Psoas muscle (tissue), 8 donors: Measurements from ENCODE around the gene PLEKHM2. TPM values are rescaled to one million over a fixed set of nuclear protein-coding genes. Genes with fewer than 3 reads are reported as not detected.

ENCODE experiments used
- ATAC-seq, 4 donors: fragments of 200-7000 bp; cut with Tn5 transposase; one replicate each; pipeline ENCODE4 v1.9.1; 2020; ENCODE audit warnings: moderate library complexity in 3 of 4, mild to moderate bottlenecking in 2 of 4
- DNase-seq, 2 donors: peaks; one replicate each; pipeline ENCODE4 v3.0.0-alpha.2; 2020
- H3K27ac ChIP-seq: fragments of 200-600 bp; one replicate; pipeline ENCODE4 v1.8.0; 2022
- H3K27me3 ChIP-seq, 3 donors: fragments of 200-600 bp in 1 of 3; one replicate each; pipeline versions ENCODE4 v1.6.1 to v1.8.0; 2013 to 2022; ENCODE audit warnings: low read length in 2 of 3, mild to moderate bottlenecking in 2 of 3, moderate library complexity in 1 of 3; ENCODE audit not compliant: insufficient read depth in 3 of 3
- H3K36me3 ChIP-seq, 2 donors: fragments of 200-600 bp in 1 of 2; one replicate each; pipeline versions ENCODE4 v1.6.1 to v1.8.0; 2013 to 2022; ENCODE audit warnings: low read depth in 1 of 2, mild to moderate bottlenecking in 1 of 2, moderate library complexity in 1 of 2; ENCODE audit not compliant: insufficient read depth in 1 of 2
- H3K4me1 ChIP-seq: fragments of 200-600 bp; one replicate; pipeline ENCODE4 v1.8.0; 2022
- H3K4me3 ChIP-seq: fragments of 200-600 bp; one replicate; pipeline ENCODE4 v1.8.0; 2022; ENCODE audit warnings: mild to moderate bottlenecking
- H3K9me3 ChIP-seq: fragments of 200-600 bp; one replicate; pipeline ENCODE4 v1.8.0; 2022
- WGBS, 3 donors: extraction: QIAGEN DNeasy Blood & Tissue Kit; methylation state at CpG; one replicate each; pipeline versions ENCODE4 v1.1.6 to v1.1.7; 2013; 5-methylcytosine and 5-hydroxymethylcytosine counted together
- intact Hi-C, 2 donors: fragments of 100-400 bp; cut with DNase I; formaldehyde crosslinking; loops; one replicate each; pipeline versions ENCODE4 v1.11.0 to v1.14.2; 2022
- polyA plus RNA-seq, 3 donors: library from polyadenylated mRNA; stranded (reverse); fragments of 200-250 nt; gene quantifications; one replicate each; pipeline ENCODE4 v1.2.3, GENCODE V29; 2013
- total RNA-seq, 4 donors: library from RNA; stranded (reverse); fragmentation: NEBNext Ultra II Directional in 2 of 4; extraction: Animal tissue kit (Norgen Biotek cat#: 25700) in 2 of 4; gene quantifications; one replicate each; pipeline versions ENCODE4 v1.2.1 to v1.2.4, GENCODE V29; 2021 to 2023
- TF ChIP-seq, protein P1 (sequence below): fragments of 200-600 bp; IDR thresholded peaks from one replicate; pipeline ENCODE4 v1.8.0; 2022; ENCODE audit warnings: antibody characterized with exemption
- donor health status: healthy with polysubstance abuse.
- donor health status: DM: no; HTN: no; CAD: no; lungs with moderate emphysema.
- donor health status: Bipolar disorder and iron deficiency.
- donor health status: healthy.
- donor health status: DM: yes; HTN: yes; CAD: no.
- donor health status: DM: no; HTN: no; CAD: no.
- donor health status: DM: no; HTN: no; CAD: no.
- donor health status: DM: yes; HTN: yes; CAD: no.

Gene PLEKHM2
- total and polyA plus RNA-seq, 7 donors = 78.1 to 177 (median 148) TPM

DNA sequence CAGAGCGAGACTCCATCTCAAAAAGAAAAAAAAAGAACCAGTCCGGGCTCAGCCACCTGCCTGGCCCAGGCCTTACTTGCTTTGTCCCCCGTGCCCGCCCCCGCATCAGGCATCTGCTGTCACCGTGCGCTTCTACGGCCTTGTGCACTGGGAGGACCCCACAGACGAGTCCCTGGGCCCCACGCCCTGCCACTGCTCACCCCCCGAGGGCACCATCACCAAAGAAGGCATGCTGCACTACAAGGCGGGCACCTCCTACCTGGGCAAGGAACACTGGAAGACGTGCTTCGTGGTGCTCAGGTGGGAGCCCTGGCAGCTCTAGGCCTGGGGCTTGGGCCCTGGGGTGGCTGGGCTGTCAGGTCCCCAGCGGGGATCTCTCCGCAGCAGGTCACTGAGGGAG is 46.3 kb downstream of the PLEKHM2 start:
- DNase-seq (peak in 1 of 2 donors; percentile 49), ATAC-seq (no peak)
- Histone ChIP-seq H3K4me1 (peaks cover 27% of the 10 kb centered on the region), H3K4me3 (no peak overlapping the region), H3K27ac (no peak overlapping the region), H3K9me3 (no peaks in the 10 kb centered on the region), H3K27me3 (no peaks in the 10 kb centered on the region), H3K36me3 (peaks cover 3 to 92% of the 10 kb centered on the region in 2 donors)
- intact Hi-C loops = no loop called here
- TF ChIP-seq, protein P1, sequence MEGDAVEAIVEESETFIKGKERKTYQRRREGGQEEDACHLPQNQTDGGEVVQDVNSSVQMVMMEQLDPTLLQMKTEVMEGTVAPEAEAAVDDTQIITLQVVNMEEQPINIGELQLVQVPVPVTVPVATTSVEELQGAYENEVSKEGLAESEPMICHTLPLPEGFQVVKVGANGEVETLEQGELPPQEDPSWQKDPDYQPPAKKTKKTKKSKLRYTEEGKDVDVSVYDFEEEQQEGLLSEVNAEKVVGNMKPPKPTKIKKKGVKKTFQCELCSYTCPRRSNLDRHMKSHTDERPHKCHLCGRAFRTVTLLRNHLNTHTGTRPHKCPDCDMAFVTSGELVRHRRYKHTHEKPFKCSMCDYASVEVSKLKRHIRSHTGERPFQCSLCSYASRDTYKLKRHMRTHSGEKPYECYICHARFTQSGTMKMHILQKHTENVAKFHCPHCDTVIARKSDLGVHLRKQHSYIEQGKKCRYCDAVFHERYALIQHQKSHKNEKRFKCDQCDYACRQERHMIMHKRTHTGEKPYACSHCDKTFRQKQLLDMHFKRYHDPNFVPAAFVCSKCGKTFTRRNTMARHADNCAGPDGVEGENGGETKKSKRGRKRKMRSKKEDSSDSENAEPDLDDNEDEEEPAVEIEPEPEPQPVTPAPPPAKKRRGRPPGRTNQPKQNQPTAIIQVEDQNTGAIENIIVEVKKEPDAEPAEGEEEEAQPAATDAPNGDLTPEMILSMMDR = no peak
- 93 to 94% (median 94%) methylated on average over 15 to 16 of the region's 16 CpGs for whole genome bisulfite sequencing, 3 donors

DNA sequence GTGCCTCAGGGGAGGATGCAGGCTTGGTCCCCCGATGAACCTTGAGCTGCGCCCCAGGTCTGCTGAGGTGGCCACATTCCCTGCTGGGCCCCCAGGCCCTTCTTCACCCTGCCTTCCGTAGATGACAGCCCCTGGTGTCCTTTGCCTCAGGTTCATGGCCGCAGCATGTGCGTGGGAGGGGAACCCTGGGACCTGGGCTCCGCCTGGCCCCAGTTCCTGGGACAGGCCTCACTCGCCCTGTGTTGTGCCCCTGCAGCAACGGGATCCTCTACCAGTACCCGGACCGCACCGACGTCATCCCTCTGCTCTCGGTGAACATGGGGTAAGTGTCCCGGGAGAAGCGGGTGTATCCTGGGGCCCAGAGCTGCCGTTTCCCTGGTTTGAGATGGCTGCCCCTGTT is 46.8 kb downstream of the PLEKHM2 start:
- Histone ChIP-seq H3K27me3 (no peaks in the 10 kb centered on the region), H3K4me3 (no peak overlapping the region), H3K4me1 (peaks cover 31% of the 10 kb centered on the region), H3K9me3 (no peaks in the 10 kb centered on the region), H3K36me3 (peaks cover 3 to 87% of the 10 kb centered on the region in 2 donors), H3K27ac (no peak overlapping the region)
- WGBS, 3 donors = 89 to 91% (median 91%) methylated on average over 16 of the region's 16 CpGs
- ATAC-seq (no peak), DNase-seq (no peak)
- TF ChIP-seq, protein P1 = no peak
- intact Hi-C loops = no loop called here

DNA sequence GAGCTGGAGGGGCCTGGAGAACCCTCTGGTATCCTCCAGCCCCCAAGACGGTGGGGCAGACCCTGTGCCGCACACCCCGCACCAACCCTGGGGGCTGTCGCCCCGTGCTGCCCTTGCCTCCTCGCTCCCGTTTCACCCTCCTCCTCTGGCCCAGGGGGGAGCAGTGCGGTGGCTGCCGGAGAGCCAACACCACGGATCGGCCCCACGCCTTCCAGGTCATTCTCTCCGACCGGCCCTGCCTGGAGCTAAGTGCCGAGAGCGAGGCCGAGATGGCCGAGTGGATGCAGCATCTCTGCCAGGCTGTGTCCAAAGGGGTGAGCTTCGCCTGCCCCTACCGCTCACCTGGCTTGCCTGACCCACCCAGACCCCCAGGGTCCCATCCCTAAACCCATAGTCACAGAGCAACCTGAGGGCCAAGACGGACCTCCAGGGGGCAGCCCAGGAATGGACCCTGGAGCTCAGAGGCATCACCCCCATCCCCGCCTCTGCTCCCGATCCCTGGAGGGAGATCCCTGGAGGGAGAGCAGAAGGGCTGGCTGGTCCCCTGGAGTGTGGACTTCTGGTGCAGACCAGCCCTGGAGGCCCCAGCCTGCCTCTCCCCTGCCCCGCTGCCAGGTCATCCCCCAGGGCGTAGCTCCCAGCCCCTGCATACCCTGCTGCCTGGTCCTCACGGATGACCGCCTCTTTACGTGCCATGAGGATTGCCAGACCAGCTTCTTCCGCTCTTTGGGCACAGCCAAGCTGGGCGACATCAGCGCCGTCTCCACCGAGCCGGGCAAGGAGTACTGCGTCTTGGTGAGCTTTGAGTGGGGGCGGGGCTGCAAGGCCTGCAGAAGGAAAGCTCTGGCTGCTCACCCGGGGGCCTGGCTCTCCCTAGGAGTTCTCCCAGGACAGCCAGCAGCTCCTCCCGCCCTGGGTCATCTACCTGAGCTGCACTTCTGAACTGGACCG is 47.9 kb downstream of the PLEKHM2 start:
- intact Hi-C loops = no loop called here
- ATAC-seq = no peak
- Histone ChIP-seq H3K27ac (no peak overlapping the region), H3K4me3 (no peak overlapping the region), H3K4me1 (peaks cover 33% of the 10 kb centered on the region), H3K27me3 (no peaks in the 10 kb centered on the region), H3K36me3 (peaks cover 3 to 76% of the 10 kb centered on the region in 2 donors), H3K9me3 (no peaks in the 10 kb centered on the region)
- TF ChIP-seq, protein P1 = no peak
- DNase-seq = peak in 1 of 2 donors; percentile 46
- WGBS, 3 donors = 90 to 92% (median 91%) methylated on average over 36 to 39 of the region's 39 CpGs

DNA sequence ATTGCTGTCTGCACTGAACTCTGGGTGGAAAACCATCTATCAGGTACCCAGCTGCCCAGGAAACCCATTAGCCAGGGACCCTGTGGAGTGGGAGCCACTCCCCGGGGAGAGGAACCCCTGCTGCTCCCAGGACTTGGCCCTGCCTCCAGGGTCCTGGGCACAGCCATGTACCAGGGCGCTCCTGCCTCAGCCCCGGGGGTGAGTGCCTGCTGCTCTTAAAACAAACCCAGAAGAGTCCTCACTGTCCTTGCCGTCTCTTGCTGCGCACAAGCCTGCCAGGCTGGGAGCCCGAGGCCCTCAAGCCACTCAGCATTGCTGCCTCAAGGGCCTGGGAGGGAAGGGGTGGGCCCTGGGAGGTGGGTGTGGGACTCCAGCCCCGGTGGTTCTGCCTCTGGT is 48.6 kb downstream of the PLEKHM2 start:
- Histone ChIP-seq H3K4me1 (peaks cover 30% of the 10 kb centered on the region), H3K36me3 (peaks cover 3 to 70% of the 10 kb centered on the region in 2 donors), H3K27me3 (no peaks in the 10 kb centered on the region), H3K27ac (peak overlapping the region; percentile 23), H3K4me3 (no peak overlapping the region), H3K9me3 (no peaks in the 10 kb centered on the region)
- intact Hi-C loops = no loop called here
- ATAC-seq (no peak), DNase-seq (no peak)
- TF ChIP-seq, protein P1 = no peak
- WGBS, 3 donors = 70 to 75% (median 72%) methylated on average over 7 of the region's 7 CpGs
